Stimulated activated naive CD4-positive, alpha-beta T cell treated with Interleukin-2 at 50 U/mL for 16 hours (primary cell): ENCODE data around the gene PUSL1.

ENCODE experiments used
- DNase-seq: peaks from one replicate; lab custom pipeline; 2025; lab: John Stamatoyannopoulos, UW

The PUSL1 gene

GRCh38 chr1:1354271-1355247 is 46.2 kb downstream of the PUSL1 start:
- no peak for DNase-seq

- DNase-seq = no peak
Measured at GRCh38 chr1:1355416-1355815, 47.0 kb downstream of the PUSL1 start.

- DNase-seq = no peak
Measured at GRCh38 chr1:1356166-1356795, 47.9 kb downstream of the PUSL1 start.

- no peak for DNase-seq
Measured at GRCh38 chr1:1356796-1357401, 48.5 kb downstream of the PUSL1 start.

- no peak for DNase-seq
Measured at GRCh38 chr1:1357871-1358432, 49.6 kb downstream of the PUSL1 start.

GRCh38 chr1:1358433-1359271 is 50.3 kb downstream of the PUSL1 start, which contains the start of gene MXRA8:
TSS of gene MXRA8 (minus strand) at chr1:1358555. CDS start at chr1:1358504, 51 bp downstream.
- no peak for DNase-seq

DNA sequence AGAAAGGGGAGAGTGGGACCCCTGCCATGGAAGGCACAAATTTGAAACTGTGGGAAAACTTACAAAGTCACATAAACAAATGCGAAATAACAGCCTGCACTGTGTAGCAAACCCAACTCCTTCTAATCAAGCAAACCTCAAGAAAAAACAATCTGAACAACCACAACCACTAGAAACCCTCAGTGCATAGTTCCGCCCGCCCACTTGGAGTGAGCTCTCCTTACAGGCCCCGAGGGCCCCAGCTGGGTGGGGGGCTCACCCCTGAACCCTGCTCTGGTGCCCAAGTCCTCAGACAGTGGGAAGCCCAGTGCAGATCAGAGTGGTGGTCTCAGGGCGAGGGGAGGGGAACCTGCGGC is 50.9 kb downstream of the PUSL1 start:
- no peak for DNase-seq

- no peak for DNase-seq
Measured at GRCh38 chr1:1359664-1360468, 51.5 kb downstream of the PUSL1 start.

DNA sequence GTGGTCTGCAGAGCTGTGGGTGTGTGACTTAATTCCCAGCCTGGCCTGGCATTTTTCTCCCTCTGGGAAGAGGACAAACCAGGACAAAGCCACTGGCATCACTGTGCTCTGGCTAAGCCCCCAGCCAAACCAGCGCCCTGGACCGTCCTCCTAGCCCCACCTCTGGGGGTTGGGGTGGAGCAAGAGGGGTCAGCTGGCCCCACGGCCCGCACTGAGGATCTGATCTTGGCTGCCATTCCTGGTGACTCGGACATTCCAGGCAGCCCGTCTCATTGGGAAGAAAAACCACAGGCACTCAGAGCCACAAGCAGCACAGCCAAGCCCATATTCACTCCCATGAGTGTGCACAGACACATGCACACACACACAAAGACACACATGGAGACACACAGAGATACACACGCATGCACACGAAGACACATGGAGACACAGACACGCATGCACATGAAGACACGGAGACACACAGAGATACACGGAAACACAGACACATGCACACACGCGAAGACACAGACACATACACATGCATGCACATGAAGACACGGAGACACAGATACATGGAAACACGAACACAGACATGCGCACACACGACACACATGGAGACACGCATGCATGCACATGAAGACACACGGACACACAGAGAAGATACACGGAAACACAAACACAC is 52.2 kb downstream of the PUSL1 start:
- DNase-seq = no peak
